ENCODE data around the gene RNF144B.

DNA sequence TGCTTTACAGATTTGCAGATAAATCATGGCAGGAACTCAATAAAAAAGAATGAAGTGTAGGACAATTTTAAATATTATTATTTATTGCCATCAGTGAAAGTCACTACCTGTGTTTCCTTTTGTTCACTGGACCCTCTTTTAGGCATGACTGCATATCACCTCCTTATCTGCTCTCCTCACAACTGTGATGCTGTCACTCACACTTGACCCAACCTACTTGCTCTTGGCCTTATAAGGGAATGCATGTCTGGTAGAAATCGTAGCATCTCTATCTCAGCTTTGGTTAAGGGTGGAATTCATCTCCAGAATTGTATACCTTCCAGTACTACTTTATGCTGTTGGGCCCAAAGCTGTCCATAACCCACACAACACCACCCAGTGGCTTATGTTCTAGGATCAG lies 47.6 kb upstream of the RNF144B start:
- TF ChIP-seq, protein P1, sequence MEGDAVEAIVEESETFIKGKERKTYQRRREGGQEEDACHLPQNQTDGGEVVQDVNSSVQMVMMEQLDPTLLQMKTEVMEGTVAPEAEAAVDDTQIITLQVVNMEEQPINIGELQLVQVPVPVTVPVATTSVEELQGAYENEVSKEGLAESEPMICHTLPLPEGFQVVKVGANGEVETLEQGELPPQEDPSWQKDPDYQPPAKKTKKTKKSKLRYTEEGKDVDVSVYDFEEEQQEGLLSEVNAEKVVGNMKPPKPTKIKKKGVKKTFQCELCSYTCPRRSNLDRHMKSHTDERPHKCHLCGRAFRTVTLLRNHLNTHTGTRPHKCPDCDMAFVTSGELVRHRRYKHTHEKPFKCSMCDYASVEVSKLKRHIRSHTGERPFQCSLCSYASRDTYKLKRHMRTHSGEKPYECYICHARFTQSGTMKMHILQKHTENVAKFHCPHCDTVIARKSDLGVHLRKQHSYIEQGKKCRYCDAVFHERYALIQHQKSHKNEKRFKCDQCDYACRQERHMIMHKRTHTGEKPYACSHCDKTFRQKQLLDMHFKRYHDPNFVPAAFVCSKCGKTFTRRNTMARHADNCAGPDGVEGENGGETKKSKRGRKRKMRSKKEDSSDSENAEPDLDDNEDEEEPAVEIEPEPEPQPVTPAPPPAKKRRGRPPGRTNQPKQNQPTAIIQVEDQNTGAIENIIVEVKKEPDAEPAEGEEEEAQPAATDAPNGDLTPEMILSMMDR (IDR thresholded peaks at IDR 0.05): no peak
- no peak for TF ChIP-seq POLR2AphosphoS5 (IDR thresholded peaks at IDR 0.05)
- no peak for TF ChIP-seq POLR2A (IDR thresholded peaks at IDR 0.05)
- TF ChIP-seq EP300 (IDR thresholded peaks at IDR 0.05): no peak

Measured in gastroesophageal sphincter (tissue), 3 donors.